K562 (cell line): ENCODE data around the gene RBM28. TPM values are rescaled to one million over a fixed set of nuclear protein-coding genes. Genes with fewer than 3 reads are reported as not detected.

Experiments
- ATAC-seq: fragments of 200-7000 bp; cut with Tn5 transposase; 3 replicates; pipeline ENCODE4 v1.9.1; 2020; ENCODE audit warnings: moderate library complexity
- BruUV-seq: library from RNA; stranded (reverse); fragments of 400-500 nt; replicated peaks from 2 replicates; lab custom pipeline; 2021; lab: Mats Ljungman, UMichigan
- CTCF ChIA-PET: fragments of 300-600 bp; formaldehyde crosslinking; extraction: SDS; loops from one replicate; lab custom pipeline; 2021; ENCODE audit warnings: low intra/inter-chr PET ratio; lab: Yijun Ruan, JAX
- POLR2A ChIA-PET: fragments of 300-600, 350-650 bp; sonication (Branson Sonifier 250); formaldehyde crosslinking; extraction: SDS; loops from one replicate; lab custom pipeline; 2021; ENCODE audit warnings: antibody characterized with exemption, inconsistent platforms; lab: Yijun Ruan, JAX
- DNase-seq, 4 experiments: peaks; one replicate each; pipeline versions ENCODE4 v3.0.0 to v3.0.0-alpha.2; 2011 to 2018; ENCODE audit warnings: low spot score in 3 of 4, mixed read lengths in 3 of 4; ENCODE audit errors: extremely low read depth in 1 of 4
- FAIRE-seq: peaks from 2 replicates; lab custom pipeline; 2011; peaks lifted over from hg19 to GRCh38; lab: Jason Lieb, UNC
- H2AFZ ChIP-seq: 2 replicates; pipeline ENCODE4 v1.6.0; 2011; ENCODE audit warnings: low read depth, low read length, control low read depth, inconsistent platforms
- H3K27ac ChIP-seq: fragments of 200-600 bp; 3 replicates; pipeline ENCODE4 v1.8.0; 2011; ENCODE audit warnings: low read depth, mild to moderate bottlenecking, control low read depth, inconsistent platforms, low read length, moderate library complexity, mixed read lengths; ENCODE audit errors: extremely low read depth
- H3K27me3 ChIP-seq, 2 experiments: fragments of 300-600 bp in 1 of 2; 2 replicates in 1 of 2; 3 replicates in 1 of 2; pipeline versions ENCODE4 v1.6.0 to v1.8.0; 2011; ENCODE audit warnings: inconsistent platforms in 2 of 2, low read length in 2 of 2, mild to moderate bottlenecking in 1 of 2, mixed read lengths in 1 of 2, moderate library complexity in 1 of 2; ENCODE audit not compliant: control insufficient read depth in 2 of 2, insufficient read depth in 2 of 2
- H3K36me3 ChIP-seq: fragments of 300-600 bp; 3 replicates; pipeline ENCODE4 v1.8.0; 2011; ENCODE audit warnings: mild to moderate bottlenecking, low read length, inconsistent platforms; ENCODE audit not compliant: control insufficient read depth, insufficient read depth
- H3K4me1 ChIP-seq, 2 experiments: fragments of 200-600 bp in 1 of 2; replicated peaks in 1 of 2; 2 replicates in 1 of 2; 3 replicates in 1 of 2; pipeline versions ENCODE4 v1.5.1 to v1.8.0; 2011; ENCODE audit warnings: inconsistent platforms in 2 of 2, low read length in 2 of 2, mild to moderate bottlenecking in 1 of 2, mixed read lengths in 1 of 2, moderate library complexity in 1 of 2; ENCODE audit not compliant: control insufficient read depth in 2 of 2, insufficient read depth in 2 of 2
- H3K4me2 ChIP-seq: 2 replicates; pipeline ENCODE4 v1.6.1; 2011; ENCODE audit warnings: low read length, control low read depth, inconsistent platforms, mixed read lengths; ENCODE audit not compliant: insufficient read depth
- H3K4me3 ChIP-seq: fragments of 200-600 bp; sonication (generic), shearing (Covaris generic); 2 replicates; pipeline ENCODE4 v1.5.1; 2016; ENCODE audit warnings: control low read depth, inconsistent platforms
- H3K79me2 ChIP-seq: fragments of 200-600 bp; 3 replicates; pipeline ENCODE4 v1.8.0; 2011; ENCODE audit warnings: low read length, inconsistent platforms; ENCODE audit not compliant: control insufficient read depth, insufficient read depth
- H3K9ac ChIP-seq, 2 experiments: 2 replicates each; pipeline versions ENCODE4 v1.6.0 to v1.6.1; 2011; ENCODE audit warnings: low read depth in 2 of 2, low read length in 2 of 2, control low read depth in 1 of 2, inconsistent platforms in 1 of 2, mild to moderate bottlenecking in 1 of 2, mixed read lengths in 1 of 2; ENCODE audit not compliant: insufficient read depth in 1 of 2
- H3K9me1 ChIP-seq: one replicate; pipeline ENCODE4 v1.6.0; 2011; ENCODE audit warnings: inconsistent platforms, mild to moderate bottlenecking, low read length, moderate library complexity; ENCODE audit not compliant: control insufficient read depth, insufficient read depth
- H3K9me3 ChIP-seq: replicated peaks from 2 replicates; pipeline ENCODE4 v1.5.1; 2011; ENCODE audit warnings: low read depth, low read length, inconsistent platforms; ENCODE audit not compliant: control insufficient read depth, insufficient read depth
- H4K20me1 ChIP-seq: replicated peaks from 2 replicates; pipeline ENCODE4 v1.6.1; 2011; ENCODE audit warnings: low read length, inconsistent platforms, mixed read lengths; ENCODE audit not compliant: control insufficient read depth, insufficient read depth
- ARID1B ChIP-seq: fragments of 450-650 bp; IDR thresholded peaks from 2 replicates; pipeline ENCODE4 v1.6.1; 2016; ENCODE audit warnings: antibody characterized with exemption, mild to moderate bottlenecking, inconsistent platforms
- CBFB ChIP-seq: sonication (generic); formaldehyde crosslinking; IDR thresholded peaks from 2 replicates; pipeline ENCODE4 v1.4.0; 2020; ENCODE audit warnings: mild to moderate bottlenecking, missing genetic modification reagents
- DACH1 ChIP-seq: fragments of 450-650 bp; IDR thresholded peaks from 2 replicates; pipeline ENCODE4 v1.6.1; 2018; ENCODE audit not compliant: partially characterized antibody
- FOXK2 ChIP-seq, 2 experiments: fragments of 450-650 bp; IDR thresholded peaks in 1 of 2; conservative IDR thresholded peaks in 1 of 2; 2 replicates each; pipeline ENCODE4 v1.6.1; 2016; ENCODE audit warnings: low read depth in 2 of 2, mild to moderate bottlenecking in 1 of 2
- NFIC ChIP-seq: fragments of 450-650 bp; IDR thresholded peaks from 2 replicates; pipeline ENCODE4 v1.6.1; 2017; ENCODE audit warnings: mild to moderate bottlenecking, inconsistent platforms
- RBM25 ChIP-seq: fragments of 200-400 bp; formaldehyde crosslinking; IDR thresholded peaks from 2 replicates; pipeline ENCODE4 v1.6.1; 2018; ENCODE audit warnings: low read length, low read depth, moderate library complexity; ENCODE audit not compliant: severe bottlenecking
- ZNF224 ChIP-seq: sonication (generic); formaldehyde crosslinking; IDR thresholded peaks from 2 replicates; pipeline ENCODE4 v1.8.0; 2022; ENCODE audit warnings: mild to moderate bottlenecking, missing genetic modification reagents
- ZNF780A ChIP-seq: fragments of 250-450 bp; sonication (Bioruptor Pico); IDR thresholded peaks from 2 replicates; pipeline ENCODE4 v1.5.0; 2021; ENCODE audit warnings: mild to moderate bottlenecking
- WGBS: fragments of 100-300 bp; shearing (Covaris generic); methylation state at CpG from one replicate; pipeline ENCODE4 v1.1.6; 2016; ENCODE audit warnings: low coverage, mixed read lengths; ENCODE audit not compliant: insufficient coverage; ENCODE audit errors: missing lambda C conversion rate; 5-methylcytosine and 5-hydroxymethylcytosine counted together
- in situ Hi-C: fragments of 300-500 bp; cut with MboI; formaldehyde crosslinking; loops from 4 replicates; pipeline ENCODE4 v1.15.0; 2018; ENCODE audit warnings: inconsistent platforms, mixed read lengths
- intact Hi-C: fragments of 100-400 bp; cut with micrococcal nuclease; formaldehyde crosslinking; loops from 2 replicates; pipeline ENCODE4 v1.14.2; 2022
- polyA plus RNA-seq, 8 experiments: library from polyadenylated mRNA; depleted of rRNA in 4 of 8; stranded (reverse) in 5 of 8; unstranded in 3 of 8; fragments of >200 nt; fragmentation: Nextera tagmentation in 2 of 8; fragmentation: Illumina TruSeq in 1 of 8; extraction: Ambion mirVana in 2 of 8; extraction: Trizol in 1 of 8; gene quantifications; 2 replicates each; pipeline versions ENCODE4 v1.2.1 to v1.2.3, GENCODE V29; 2011 to 2014; ENCODE audit warnings: inconsistent platforms in 1 of 8, missing spikeins in 1 of 8
- total RNA-seq, 7 experiments: library from RNA; depleted of rRNA in 6 of 7; stranded (reverse); fragments of >200 nt in 6 of 7; fragmentation: Illumina TruSeq in 2 of 7; extraction: Trizol in 2 of 7; gene quantifications; 2 replicates each; pipeline versions ENCODE4 v1.2.1 to v1.2.3, GENCODE V29; 2011 to 2021; ENCODE audit warnings: low replicate concordance in 1 of 7
- TF ChIP-seq, protein P1 (sequence below), 2 experiments: IDR thresholded peaks; 2 replicates each; pipeline ENCODE4 v1.6.1; 2012; ENCODE audit warnings: improper control_type of control experiment in 2 of 2, low read depth in 2 of 2, low read length in 2 of 2, borderline replicate concordance in 1 of 2
- TF ChIP-seq, protein P2 (sequence below): fragments of 450-650 bp; IDR thresholded peaks from 2 replicates; pipeline ENCODE4 v1.6.1; 2017; ENCODE audit warnings: antibody characterized with exemption, mild to moderate bottlenecking
- TF ChIP-seq, protein P3 (sequence below): fragments of 450-650 bp; formaldehyde crosslinking; IDR thresholded peaks from 2 replicates; pipeline ENCODE4 v1.4.0; 2020; ENCODE audit warnings: mild to moderate bottlenecking
- TF ChIP-seq, protein P4 (sequence below), 2 experiments: fragments of 450-650 bp in 1 of 2; sonication (generic) in 1 of 2; formaldehyde crosslinking in 1 of 2; IDR thresholded peaks in 1 of 2; conservative IDR thresholded peaks in 1 of 2; 2 replicates each; pipeline versions ENCODE4 v1.6.1 to v1.8.1; 2016 to 2023; ENCODE audit warnings: mild to moderate bottlenecking in 2 of 2, moderate library complexity in 2 of 2, inconsistent platforms in 1 of 2, missing genetic modification reagents in 1 of 2

The RBM28 gene
- total and polyA plus RNA-seq, 9 of the 15 experiments (the other 6 are each of a cell fraction or from before 2014, with no cell fraction given), result 65.8 to 213 (median 138) TPM

DNA sequence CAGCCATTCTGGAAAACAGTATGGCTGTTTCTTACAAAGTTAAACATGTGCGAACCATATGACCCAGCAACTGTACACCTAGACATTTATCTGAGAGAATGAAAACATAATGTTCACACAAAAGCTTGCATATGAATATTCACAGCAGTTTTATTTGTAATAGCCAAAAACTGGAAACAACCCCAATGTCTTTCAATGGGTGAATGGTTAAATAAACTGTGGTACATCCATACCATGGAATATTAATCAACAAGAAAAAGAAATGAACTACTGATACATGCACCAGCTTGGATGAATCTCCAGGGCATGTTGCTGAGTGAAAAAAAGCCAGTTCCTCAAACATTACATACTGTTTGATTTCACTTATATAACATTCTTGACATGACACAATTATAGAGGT is 65.3 kb downstream of the RBM28 start:
- no peak overlapping the region for H2AFZ ChIP-seq
- ATAC-seq (no peak), FAIRE-seq (no peak), DNase-seq (no peak)
- intact Hi-C loops, result no loop called here
- H3K27ac ChIP-seq, result no peak overlapping the region
- H3K79me2 ChIP-seq, result no peaks in the 10 kb centered on the region
- H3K4me1 ChIP-seq, result no peaks in the 10 kb centered on the region
- H3K9me3 ChIP-seq, result peaks cover 7% of the 10 kb centered on the region
- no peaks in the 10 kb centered on the region for H3K36me3 ChIP-seq
- H3K9ac ChIP-seq, result no peak overlapping the region
- no peak overlapping the region for H3K4me3 ChIP-seq
- TF ChIP-seq DACH1, result no peak
- TF ChIP-seq ZNF224 (CRISPR knock-in tag), result no peak
- TF ChIP-seq, protein P1, sequence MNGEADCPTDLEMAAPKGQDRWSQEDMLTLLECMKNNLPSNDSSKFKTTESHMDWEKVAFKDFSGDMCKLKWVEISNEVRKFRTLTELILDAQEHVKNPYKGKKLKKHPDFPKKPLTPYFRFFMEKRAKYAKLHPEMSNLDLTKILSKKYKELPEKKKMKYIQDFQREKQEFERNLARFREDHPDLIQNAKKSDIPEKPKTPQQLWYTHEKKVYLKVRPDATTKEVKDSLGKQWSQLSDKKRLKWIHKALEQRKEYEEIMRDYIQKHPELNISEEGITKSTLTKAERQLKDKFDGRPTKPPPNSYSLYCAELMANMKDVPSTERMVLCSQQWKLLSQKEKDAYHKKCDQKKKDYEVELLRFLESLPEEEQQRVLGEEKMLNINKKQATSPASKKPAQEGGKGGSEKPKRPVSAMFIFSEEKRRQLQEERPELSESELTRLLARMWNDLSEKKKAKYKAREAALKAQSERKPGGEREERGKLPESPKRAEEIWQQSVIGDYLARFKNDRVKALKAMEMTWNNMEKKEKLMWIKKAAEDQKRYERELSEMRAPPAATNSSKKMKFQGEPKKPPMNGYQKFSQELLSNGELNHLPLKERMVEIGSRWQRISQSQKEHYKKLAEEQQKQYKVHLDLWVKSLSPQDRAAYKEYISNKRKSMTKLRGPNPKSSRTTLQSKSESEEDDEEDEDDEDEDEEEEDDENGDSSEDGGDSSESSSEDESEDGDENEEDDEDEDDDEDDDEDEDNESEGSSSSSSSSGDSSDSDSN (IDR thresholded peaks at IDR 0.05; ENCODE audit: borderline replicate concordance in 1 of 2, low read depth in 2 of 2, low read length in 2 of 2), result no peak
- TF ChIP-seq, protein P2, sequence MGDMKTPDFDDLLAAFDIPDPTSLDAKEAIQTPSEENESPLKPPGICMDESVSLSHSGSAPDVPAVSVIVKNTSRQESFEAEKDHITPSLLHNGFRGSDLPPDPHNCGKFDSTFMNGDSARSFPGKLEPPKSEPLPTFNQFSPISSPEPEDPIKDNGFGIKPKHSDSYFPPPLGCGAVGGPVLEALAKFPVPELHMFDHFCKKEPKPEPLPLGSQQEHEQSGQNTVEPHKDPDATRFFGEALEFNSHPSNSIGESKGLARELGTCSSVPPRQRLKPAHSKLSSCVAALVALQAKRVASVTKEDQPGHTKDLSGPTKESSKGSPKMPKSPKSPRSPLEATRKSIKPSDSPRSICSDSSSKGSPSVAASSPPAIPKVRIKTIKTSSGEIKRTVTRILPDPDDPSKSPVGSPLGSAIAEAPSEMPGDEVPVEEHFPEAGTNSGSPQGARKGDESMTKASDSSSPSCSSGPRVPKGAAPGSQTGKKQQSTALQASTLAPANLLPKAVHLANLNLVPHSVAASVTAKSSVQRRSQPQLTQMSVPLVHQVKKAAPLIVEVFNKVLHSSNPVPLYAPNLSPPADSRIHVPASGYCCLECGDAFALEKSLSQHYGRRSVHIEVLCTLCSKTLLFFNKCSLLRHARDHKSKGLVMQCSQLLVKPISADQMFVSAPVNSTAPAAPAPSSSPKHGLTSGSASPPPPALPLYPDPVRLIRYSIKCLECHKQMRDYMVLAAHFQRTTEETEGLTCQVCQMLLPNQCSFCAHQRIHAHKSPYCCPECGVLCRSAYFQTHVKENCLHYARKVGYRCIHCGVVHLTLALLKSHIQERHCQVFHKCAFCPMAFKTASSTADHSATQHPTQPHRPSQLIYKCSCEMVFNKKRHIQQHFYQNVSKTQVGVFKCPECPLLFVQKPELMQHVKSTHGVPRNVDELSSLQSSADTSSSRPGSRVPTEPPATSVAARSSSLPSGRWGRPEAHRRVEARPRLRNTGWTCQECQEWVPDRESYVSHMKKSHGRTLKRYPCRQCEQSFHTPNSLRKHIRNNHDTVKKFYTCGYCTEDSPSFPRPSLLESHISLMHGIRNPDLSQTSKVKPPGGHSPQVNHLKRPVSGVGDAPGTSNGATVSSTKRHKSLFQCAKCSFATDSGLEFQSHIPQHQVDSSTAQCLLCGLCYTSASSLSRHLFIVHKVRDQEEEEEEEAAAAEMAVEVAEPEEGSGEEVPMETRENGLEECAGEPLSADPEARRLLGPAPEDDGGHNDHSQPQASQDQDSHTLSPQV, result no peak
- TF ChIP-seq RBM25, result no peak
- no peak for TF ChIP-seq ZNF780A
- no peak for TF ChIP-seq ARID1B
- no peak for TF ChIP-seq NFIC
- TF ChIP-seq, protein P3, sequence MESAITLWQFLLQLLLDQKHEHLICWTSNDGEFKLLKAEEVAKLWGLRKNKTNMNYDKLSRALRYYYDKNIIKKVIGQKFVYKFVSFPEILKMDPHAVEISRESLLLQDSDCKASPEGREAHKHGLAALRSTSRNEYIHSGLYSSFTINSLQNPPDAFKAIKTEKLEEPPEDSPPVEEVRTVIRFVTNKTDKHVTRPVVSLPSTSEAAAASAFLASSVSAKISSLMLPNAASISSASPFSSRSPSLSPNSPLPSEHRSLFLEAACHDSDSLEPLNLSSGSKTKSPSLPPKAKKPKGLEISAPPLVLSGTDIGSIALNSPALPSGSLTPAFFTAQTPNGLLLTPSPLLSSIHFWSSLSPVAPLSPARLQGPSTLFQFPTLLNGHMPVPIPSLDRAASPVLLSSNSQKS (CRISPR knock-in tag), result no peak
- TF ChIP-seq, protein P4, sequence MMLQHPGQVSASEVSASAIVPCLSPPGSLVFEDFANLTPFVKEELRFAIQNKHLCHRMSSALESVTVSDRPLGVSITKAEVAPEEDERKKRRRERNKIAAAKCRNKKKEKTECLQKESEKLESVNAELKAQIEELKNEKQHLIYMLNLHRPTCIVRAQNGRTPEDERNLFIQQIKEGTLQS (IDR thresholded peaks at IDR 0.05), result no peak
- TF ChIP-seq, protein P4 (CRISPR knock-in tag; conservative IDR thresholded peaks at IDR 0.05), result no peak
- TF ChIP-seq CBFB (CRISPR knock-in tag), result no peak
- no peak for TF ChIP-seq FOXK2 (conservative IDR thresholded peaks at IDR 0.05 in 1 of 2, IDR thresholded peaks at IDR 0.05 in 1 of 2; ENCODE audit: low read depth in 2 of 2)
- peaks cover 11 to 26% of the 10 kb centered on the region in 2 experiments; a peak in 4 of 5 replicates for H3K27me3 ChIP-seq
- ChIA-PET POLR2A (no interaction called here), CTCF (no interaction called here)
- no peak overlapping the region for H3K4me2 ChIP-seq
- BruUV-seq, result no TSS peak
- H4K20me1 ChIP-seq, result no peaks in the 10 kb centered on the region
- WGBS, result 0% methylated on average over 1 of the region's 1 CpG
- H3K9me1 ChIP-seq, result no peaks in the 10 kb centered on the region
- in situ Hi-C loops, result no loop called here
